ENCODE results near the gene FILIP1L.
A peak's percentile ranks its signal among the peaks of the same experiment; 100 is the strongest.

The FILIP1L gene

DNA sequence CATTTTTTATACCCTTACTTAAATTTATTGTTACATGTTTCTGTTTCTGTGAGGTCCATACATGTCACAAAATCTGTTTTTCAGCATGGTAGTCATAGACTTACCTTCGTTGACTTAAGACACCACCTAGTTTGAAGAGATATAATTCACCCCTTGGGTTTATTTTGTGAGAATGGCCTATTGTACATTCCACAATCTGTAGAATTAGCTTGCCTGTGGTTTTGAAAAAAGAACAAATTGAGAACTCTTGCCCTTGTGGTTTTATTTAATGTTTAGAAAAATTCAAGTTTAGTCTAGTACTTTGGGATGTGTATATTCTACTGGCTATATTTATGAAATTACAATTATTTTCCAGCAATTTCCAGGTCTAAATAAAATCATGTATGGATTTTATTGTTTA lies 31.6 kb downstream of the FILIP1L start:
- H3K4me1 Mint-ChIP-seq: peaks cover 12 to 21% of the 10 kb centered on the region in 2 donors
- H3K4me3 Mint-ChIP-seq: no peak overlapping the region

GRCh38 chr3:100081986-100082692 lies 32.2 kb downstream of the FILIP1L start:
- Mint-ChIP-seq H3K9me3 (no peaks in the 10 kb centered on the region), H3K4me3 (no peak overlapping the region), H3K27ac (no peak overlapping the region), H3K4me1 (peaks cover 11 to 17% of the 10 kb centered on the region in 2 donors), H3K36me3 (peaks cover 3 to 14% of the 10 kb centered on the region in 2 donors), H3K27me3 (no peaks in the 10 kb centered on the region)
- no peak for ATAC-seq (replicated peaks)
- no peak for DNase-seq

More for the DNA sequence above, 31.6 kb downstream of the FILIP1L start:
- Mint-ChIP-seq H3K27ac (no peak overlapping the region), H3K27me3 (no peaks in the 10 kb centered on the region), H3K9me3 (no peaks in the 10 kb centered on the region), H3K36me3 (peaks cover 2 to 12% of the 10 kb centered on the region in 2 donors)
- ATAC-seq (replicated peaks) (no peak), DNase-seq (no peak)

DNA sequence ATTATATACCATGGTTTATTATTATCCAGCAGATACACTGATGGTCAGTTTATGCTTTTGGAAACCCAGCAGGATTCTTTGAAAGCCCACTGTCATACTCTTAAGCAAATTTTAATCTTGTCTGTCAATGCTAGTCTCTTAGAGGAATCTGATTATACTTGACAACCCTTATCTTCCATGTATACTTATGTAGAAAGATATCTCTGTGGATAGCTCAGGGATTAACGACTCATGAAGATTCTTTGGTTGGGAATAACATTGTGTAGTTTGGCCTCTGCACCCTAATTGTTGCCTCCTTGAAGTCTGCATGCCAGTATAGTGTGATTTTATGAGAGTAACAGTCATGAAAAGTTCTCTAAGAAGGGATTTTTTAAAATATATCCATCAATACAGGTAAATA lies 33.0 kb downstream of the FILIP1L start:
- DNase-seq (no peak), ATAC-seq (replicated peaks) (no peak)
- Mint-ChIP-seq H3K9me3 (no peaks in the 10 kb centered on the region), H3K36me3 (peaks cover 1 to 16% of the 10 kb centered on the region in 2 donors), H3K4me1 (peaks cover 10% of the 10 kb centered on the region in 2 donors), H3K27me3 (no peaks in the 10 kb centered on the region), H3K27ac (no peak overlapping the region), H3K4me3 (no peak overlapping the region)

DNA sequence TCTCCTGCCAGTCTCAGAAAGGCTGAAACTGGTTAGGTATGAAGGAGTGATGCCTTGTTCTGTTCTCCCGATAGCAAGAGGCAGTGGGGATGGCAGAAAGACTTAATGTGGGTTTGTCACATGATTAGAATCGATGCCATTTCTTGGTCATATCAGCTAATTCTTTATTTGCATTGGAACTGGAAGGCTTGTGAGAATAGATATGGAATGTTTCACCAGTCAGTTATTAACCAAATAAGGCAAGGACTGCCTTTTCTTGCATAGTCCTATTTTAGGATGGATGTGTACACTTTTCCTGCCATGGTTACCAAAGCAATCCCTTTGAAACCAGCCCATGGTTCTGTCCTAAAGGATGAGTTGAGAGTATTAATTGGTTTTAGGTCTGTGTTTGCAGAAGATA lies 33.7 kb downstream of the FILIP1L start:
- peaks cover 1 to 17% of the 10 kb centered on the region in 2 donors for H3K36me3 Mint-ChIP-seq
- H3K27me3 Mint-ChIP-seq: no peaks in the 10 kb centered on the region

DNA sequence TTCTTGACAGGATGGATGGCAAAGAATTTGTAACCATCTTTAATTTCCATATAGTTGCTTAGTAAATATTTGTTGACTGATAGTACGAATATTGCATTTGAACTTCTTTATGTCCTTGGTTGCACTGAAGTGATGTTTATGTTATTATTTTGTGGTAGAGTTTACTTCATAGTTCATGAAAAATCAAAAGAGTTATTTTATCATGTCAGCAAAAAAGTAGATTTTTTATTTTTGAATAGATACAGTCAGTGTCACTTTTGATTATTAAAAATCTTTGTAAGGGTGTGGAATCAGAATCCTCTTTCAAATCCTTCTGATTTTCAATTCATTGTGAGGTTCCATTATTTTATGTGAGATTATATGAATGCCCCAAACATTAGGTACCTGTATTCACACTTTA lies 35.0 kb downstream of the FILIP1L start:
- no peak for DNase-seq
- ATAC-seq (replicated peaks): no peak

More for the DNA sequence above, 33.7 kb downstream of the FILIP1L start:
- Mint-ChIP-seq H3K9me3 (no peaks in the 10 kb centered on the region), H3K27ac (no peak overlapping the region), H3K4me3 (no peak overlapping the region), H3K4me1 (peaks cover 10% of the 10 kb centered on the region in 2 donors)
- ATAC-seq (replicated peaks): no peak
- no peak for DNase-seq

DNA sequence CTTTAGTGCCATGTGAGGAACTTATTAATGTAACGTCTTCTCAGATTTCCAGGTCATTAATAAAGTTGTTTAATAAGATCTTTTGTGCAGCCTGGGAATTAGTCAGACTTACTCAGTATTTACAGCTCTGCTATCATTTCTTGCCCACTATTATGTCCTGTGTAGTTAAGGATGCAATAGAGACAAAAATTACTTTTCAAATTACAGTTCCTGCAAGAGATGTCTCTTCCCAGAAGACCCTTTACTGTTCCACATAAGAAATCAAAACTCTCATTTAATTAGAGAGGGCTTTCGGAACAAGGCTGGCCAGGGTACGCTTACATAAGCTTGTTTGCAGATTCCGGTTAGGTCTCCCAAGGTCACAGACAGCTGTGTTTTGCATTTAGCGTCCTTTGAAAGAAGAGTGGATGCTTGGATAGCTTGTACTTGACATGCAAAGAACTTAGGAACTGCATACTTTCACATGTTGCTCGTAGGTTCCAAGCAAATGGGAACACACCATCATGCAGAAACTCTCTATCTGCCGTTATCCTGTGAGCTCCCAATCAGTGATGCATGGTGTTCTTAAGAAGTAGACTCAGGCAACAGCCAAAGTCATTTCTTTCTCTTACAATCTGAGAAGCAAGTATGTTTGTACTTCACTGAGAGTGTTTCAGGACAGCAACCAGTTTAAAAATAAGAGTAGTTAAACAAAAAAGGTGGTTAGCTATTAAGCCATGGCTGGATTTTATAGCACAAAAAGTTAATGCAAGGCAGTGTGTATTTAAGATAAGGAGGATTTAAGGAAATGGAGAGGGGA lies 37.4 kb downstream of the FILIP1L start:
- Mint-ChIP-seq H3K4me3 (no peak overlapping the region), H3K27me3 (no peaks in the 10 kb centered on the region), H3K4me1 (peaks cover 22 to 23% of the 10 kb centered on the region in 2 donors), H3K27ac (no peak overlapping the region), H3K36me3 (peaks cover 1 to 19% of the 10 kb centered on the region in 2 donors), H3K9me3 (no peaks in the 10 kb centered on the region)
- DNase-seq: no peak
- no peak for ATAC-seq (replicated peaks)

More for the DNA sequence above, 35.0 kb downstream of the FILIP1L start:
- Mint-ChIP-seq H3K27me3 (no peaks in the 10 kb centered on the region), H3K36me3 (peaks cover 1 to 17% of the 10 kb centered on the region in 2 donors), H3K9me3 (no peaks in the 10 kb centered on the region), H3K27ac (no peak overlapping the region), H3K4me1 (peaks cover 4 to 7% of the 10 kb centered on the region in 2 donors), H3K4me3 (no peak overlapping the region)

- no peak overlapping the region for H3K4me3 Mint-ChIP-seq
- peaks cover 0 to 3% of the 10 kb centered on the region in 2 donors for H3K9me3 Mint-ChIP-seq
- peaks cover 30 to 31% of the 10 kb centered on the region in 2 donors for H3K4me1 Mint-ChIP-seq
- ATAC-seq (replicated peaks) (no peak), DNase-seq (no peak)
- no peak overlapping the region for H3K27ac Mint-ChIP-seq
- H3K36me3 Mint-ChIP-seq: peaks cover 5 to 23% of the 10 kb centered on the region in 2 donors
- H3K27me3 Mint-ChIP-seq: no peaks in the 10 kb centered on the region
These were observed 38.2 kb downstream of the FILIP1L start for GRCh38 chr3:100075851-100076730.

GRCh38 chr3:100075196-100075595 lies 39.1 kb downstream of the FILIP1L start:
- Mint-ChIP-seq H3K4me3 (no peak overlapping the region), H3K27ac (no peak overlapping the region), H3K27me3 (no peaks in the 10 kb centered on the region), H3K9me3 (peaks cover 0 to 3% of the 10 kb centered on the region in 2 donors), H3K4me1 (peaks cover 31% of the 10 kb centered on the region in 2 donors), H3K36me3 (peaks cover 5 to 20% of the 10 kb centered on the region in 2 donors)
- ATAC-seq (replicated peaks) (no peak), DNase-seq (no peak)

GRCh38 chr3:100073714-100074307 lies 40.5 kb downstream of the FILIP1L start:
- DNase-seq: peak; percentile 13
- Mint-ChIP-seq H3K9me3 (peaks cover 0 to 3% of the 10 kb centered on the region in 2 donors), H3K27ac (peak overlapping the region; percentile 82), H3K4me3 (peak overlapping the region; percentile 63 to 66), H3K36me3 (peaks cover 8 to 20% of the 10 kb centered on the region in 2 donors), H3K27me3 (no peaks in the 10 kb centered on the region), H3K4me1 (peaks cover 37 to 43% of the 10 kb centered on the region in 2 donors)
- ATAC-seq (replicated peaks): peak; percentile 38 to 48

DNA sequence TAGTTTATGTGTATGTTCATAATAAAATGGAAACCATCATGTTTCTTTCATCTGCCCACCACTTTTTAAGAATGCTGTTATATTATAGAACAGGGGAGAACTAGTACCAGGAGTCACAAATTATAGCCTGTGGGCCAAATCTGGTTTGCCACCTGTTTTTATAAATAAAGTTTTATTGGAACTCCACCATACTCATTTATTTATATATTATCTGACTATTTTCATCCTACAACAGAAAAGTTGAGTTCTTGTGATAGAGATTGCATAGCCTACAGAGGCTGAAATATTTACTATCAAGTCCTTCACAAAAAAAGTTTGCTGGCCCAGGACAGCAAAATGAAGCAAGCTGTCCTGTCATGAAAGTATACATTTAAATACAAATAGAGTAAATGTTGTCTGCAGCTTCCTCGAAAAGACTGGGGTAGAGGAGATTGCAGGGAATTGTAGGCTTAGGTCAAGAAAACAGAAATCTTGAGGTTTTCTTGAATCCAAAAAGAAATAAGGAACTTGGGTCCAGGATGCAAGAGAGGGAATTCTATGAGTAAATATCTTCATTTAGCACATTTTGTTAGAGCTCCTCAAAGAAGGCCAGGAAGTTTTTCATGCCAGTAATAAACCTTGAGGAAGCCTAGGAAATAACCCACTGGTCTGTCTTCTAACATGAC lies 41.1 kb downstream of the FILIP1L start:
- H3K4me3 Mint-ChIP-seq: peak overlapping the region in 1 of 2 donors; percentile 63
- H3K27me3 Mint-ChIP-seq: no peaks in the 10 kb centered on the region
- ATAC-seq (replicated peaks): peak; percentile 3 to 8
- H3K36me3 Mint-ChIP-seq: peaks cover 8 to 20% of the 10 kb centered on the region in 2 donors
- no peak for DNase-seq
- peak overlapping the region; percentile 82 for H3K27ac Mint-ChIP-seq
- peaks cover 38 to 46% of the 10 kb centered on the region in 2 donors for H3K4me1 Mint-ChIP-seq
- peaks cover 0 to 3% of the 10 kb centered on the region in 2 donors for H3K9me3 Mint-ChIP-seq

DNA sequence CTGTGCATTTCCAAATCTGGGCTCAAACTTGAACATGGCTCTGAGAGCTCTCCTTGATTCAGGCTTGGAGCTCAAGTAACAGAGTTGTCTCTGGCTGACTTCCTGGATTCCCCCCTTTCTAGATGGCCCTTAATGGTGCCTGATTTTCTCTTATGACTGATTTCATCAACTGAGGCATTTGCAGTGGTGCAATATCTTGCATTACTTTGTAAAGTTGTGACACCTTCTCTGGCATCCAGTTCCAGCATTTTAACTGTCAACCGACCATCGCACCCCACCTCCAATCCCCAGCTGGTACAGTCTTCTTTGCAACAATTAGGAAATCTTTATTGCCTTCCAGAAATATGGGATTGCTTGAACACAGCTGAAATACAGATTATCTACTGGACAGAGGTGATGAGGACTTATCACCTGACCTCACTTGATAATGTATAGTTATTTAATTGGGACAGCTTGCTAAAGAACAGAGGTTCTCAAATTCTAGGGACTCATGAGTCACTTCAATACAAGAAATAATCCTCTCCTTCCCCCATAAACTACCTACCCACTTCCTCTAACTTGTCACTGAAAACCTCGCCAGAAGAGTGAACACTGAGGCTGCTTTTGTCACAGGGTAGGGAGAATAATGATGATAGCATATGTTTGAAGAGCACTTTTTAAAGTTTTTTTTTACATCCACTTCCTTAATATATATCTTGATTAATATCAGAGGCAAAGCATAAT lies 41.8 kb downstream of the FILIP1L start:
- Mint-ChIP-seq H3K9me3 (peaks cover 0 to 3% of the 10 kb centered on the region in 2 donors), H3K4me1 (peaks cover 38 to 46% of the 10 kb centered on the region in 2 donors), H3K27ac (no peak overlapping the region), H3K27me3 (no peaks in the 10 kb centered on the region), H3K36me3 (peaks cover 8 to 20% of the 10 kb centered on the region in 2 donors), H3K4me3 (peak overlapping the region; percentile 30 to 33)
- peak; percentile 84 to 85 for ATAC-seq (replicated peaks)
- no peak for DNase-seq

- Mint-ChIP-seq H3K27me3 (no peaks in the 10 kb centered on the region), H3K9me3 (peaks cover 0 to 3% of the 10 kb centered on the region in 2 donors), H3K27ac (peak overlapping the region; percentile 20), H3K4me3 (no peak overlapping the region), H3K36me3 (peaks cover 8 to 10% of the 10 kb centered on the region in 2 donors), H3K4me1 (peaks cover 33 to 46% of the 10 kb centered on the region in 2 donors)
- ATAC-seq (replicated peaks): no peak
- no peak for DNase-seq
These were observed 44.8 kb downstream of the FILIP1L start for GRCh38 chr3:100069472-100069871.

Measured in stimulated activated naive B cell treated with anti-CD40 and anti-IgM and Interleukin-4, amounts not matched to agents 10 μg/mL and 1 μg/mL and 100 μg/mL, for 72 hours (primary cell).